Heart right ventricle (tissue), 16 donors: ENCODE data around the gene RHOT2. TPM values are rescaled to one million over a fixed set of nuclear protein-coding genes. Genes with fewer than 3 reads are reported as not detected.

Experiments
- ATAC-seq, 8 donors: fragments of 200-7000 bp; cut with Tn5 transposase; one replicate each; pipeline ENCODE4 v1.9.1; 2020; ENCODE audit warnings: mild to moderate bottlenecking in 8 of 8, moderate library complexity in 8 of 8, moderate number of reproducible peaks in 1 of 8
- DNase-seq, 2 donors: peaks; one replicate each; pipeline ENCODE4 v3.0.0-alpha.2; 2020
- H3K27ac ChIP-seq, 10 donors: fragments of 200-600 bp; sonication (generic) in 2 of 10; one replicate each; pipeline versions ENCODE4 v1.5.0 to v1.8.0; 2020 to 2022; ENCODE audit warnings: mild to moderate bottlenecking in 3 of 10
- H3K27me3 ChIP-seq, 7 donors: fragments of 200-600 bp; one replicate each; pipeline ENCODE4 v1.8.0; 2021 to 2022; ENCODE audit warnings: mild to moderate bottlenecking in 2 of 7
- H3K36me3 ChIP-seq, 9 donors: fragments of 200-600 bp; sonication (generic) in 1 of 9; one replicate each; pipeline versions ENCODE4 v1.5.0 to v1.8.0; 2020 to 2022; ENCODE audit warnings: mild to moderate bottlenecking in 2 of 9
- H3K4me1 ChIP-seq, 9 donors: fragments of 200-600 bp; sonication (generic) in 1 of 9; one replicate each; pipeline versions ENCODE4 v1.5.0 to v1.8.0; 2020 to 2022; ENCODE audit warnings: mild to moderate bottlenecking in 4 of 9
- H3K4me3 ChIP-seq, 10 donors: fragments of 200-600 bp; sonication (generic) in 2 of 10; one replicate each; pipeline versions ENCODE4 v1.5.0 to v1.8.0; 2020 to 2022; ENCODE audit warnings: mild to moderate bottlenecking in 7 of 10, moderate library complexity in 2 of 10
- H3K9me3 ChIP-seq, 11 donors: fragments of 200-600 bp in 10 of 11; sonication (generic) in 2 of 11; one replicate each; pipeline versions ENCODE4 v1.5.0 to v1.8.0; 2013 to 2022; ENCODE audit warnings: mild to moderate bottlenecking in 2 of 11, control low read depth in 1 of 11, moderate library complexity in 1 of 11
- CTCF ChIP-seq, 9 donors: fragments of 200-600 bp; sonication (generic) in 2 of 9; IDR thresholded peaks; one replicate each; pipeline versions ENCODE4 v1.5.0 to v1.8.0; 2021 to 2022; ENCODE audit warnings: antibody characterized with exemption in 9 of 9, mild to moderate bottlenecking in 5 of 9, moderate library complexity in 1 of 9
- whole genome bisulfite sequencing, 2 donors: extraction: QIAGEN DNeasy Blood & Tissue Kit; methylation state at CpG; one replicate each; pipeline ENCODE4 v1.1.7; 2013; ENCODE audit warnings: inconsistent platforms in 1 of 2; 5-methylcytosine and 5-hydroxymethylcytosine counted together
- intact Hi-C, 10 donors: fragments of 100-400 bp; cut with DNase I; formaldehyde crosslinking; loops; one replicate each; pipeline versions ENCODE4 v1.11.1 to v1.14.2; 2022
- polyA plus RNA-seq, 2 donors: library from polyadenylated mRNA; stranded (reverse); fragments of 200-250 nt; gene quantifications; one replicate each; pipeline ENCODE4 v1.2.3, GENCODE V29; 2013
- total RNA-seq, 10 donors: library from RNA; stranded (reverse); fragmentation: NEBNext Ultra II Directional in 3 of 10; extraction: Animal tissue kit (Norgen Biotek cat#: 25700) in 3 of 10; gene quantifications; one replicate each; pipeline versions ENCODE4 v1.2.1 to v1.2.4, GENCODE V29; 2021 to 2023
- donor health status: Arrhythmogenic right ventricular cardiomyopathy.
- donor health status: ischemic (EF 13 %, LVEDD 7.1; RV severe dilation, severe dysfunction).
- donor health status: healthy with polysubstance abuse.
- donor health status: DM: no; HTN: yes; CAD: no.
- donor health status: DM: no; HTN: no; CAD: no.
- donor health status: ischemic (EF 25% LVEDD 6.9; RV normal size, moderate dysfunction).
- donor health status: ischemic (EF 25% LVEDD 5.7; RV mildly dilated, moderate dysfunction).
- donor health status: healthy.
- donor health status: DM: yes; HTN: yes; CAD: no.
- donor health status: Ischemic cardiomyopathy.
- donor health status: ischemic (EF 35%, LVEDD 5.7; RV mildly dilated, moderate dysfunction).
- donor health status: nonischemic (EF 11% LVEDD 7.7; RV severe dilation, severe dysfunction).
- donor health status: DM: yes; HTN: yes; CAD: no.
- donor health status: PGD.
- donor health status: ischemic (EF 29% LVEDD 5.4; RV normal size, mild dysfunction).
- donor health status: nonischemic (EF 23%, LVEDD 6.1; RV moderate dilation, normal function).

Gene RHOT2
- total and polyA plus RNA-seq, 12 donors = 66.8 to 261 (median 92.6) TPM

DNA sequence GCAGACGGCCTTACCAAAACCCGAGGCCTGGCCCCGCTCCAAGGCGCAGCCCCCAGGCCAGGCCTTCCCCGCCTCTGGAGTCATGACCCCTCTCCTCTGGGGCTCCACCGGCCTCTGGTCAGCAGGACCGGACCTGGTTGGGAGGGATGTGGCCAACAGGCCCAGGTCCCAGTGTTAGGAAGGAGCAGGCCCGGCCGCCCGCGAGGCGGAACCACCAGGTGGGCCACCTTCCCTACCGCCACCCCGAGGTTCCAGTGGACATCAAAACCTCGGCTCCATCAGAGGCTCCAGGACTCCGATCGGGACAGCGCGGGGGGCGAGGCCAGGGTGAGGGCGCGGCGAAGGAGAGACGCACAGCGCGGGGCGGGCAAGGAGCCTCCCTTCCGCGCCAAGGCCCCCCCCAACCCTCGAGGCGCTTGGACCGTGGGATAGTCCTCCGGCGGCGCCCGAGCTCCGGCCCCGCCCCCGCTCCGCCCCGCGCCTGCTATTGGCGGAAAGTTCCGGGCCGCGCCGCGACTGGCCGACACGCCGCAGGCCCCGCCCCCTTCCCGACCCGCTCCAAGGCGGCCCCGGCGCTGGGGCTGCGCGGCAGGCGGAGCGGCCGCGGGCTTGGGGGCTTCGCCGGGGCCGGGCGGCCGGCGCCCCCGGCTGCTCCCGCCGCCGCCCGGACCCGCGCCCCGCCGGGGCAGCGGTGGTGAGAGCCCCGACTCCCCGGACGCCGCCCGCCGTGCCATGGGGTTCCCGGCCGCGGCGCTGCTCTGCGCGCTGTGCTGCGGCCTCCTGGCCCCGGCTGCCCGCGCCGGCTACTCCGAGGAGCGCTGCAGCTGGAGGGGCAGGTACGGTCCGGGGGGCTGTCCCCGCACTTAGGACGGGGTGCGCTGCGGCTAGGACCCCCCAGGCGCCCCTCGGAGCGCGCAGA, 46.9 kb downstream of the RHOT2 start, which contains the start of gene METRN:
METRN (plus strand) TSS at position 561 of the 919 bp plus-strand sequence; CDS start at position 733, 172 bp downstream.
- intact Hi-C loops = loop anchor here in 9 of 10 donors (2.0 to 10.0 kb wide), 7 partner anchors 67 to 382 kb away; partner anchors contain the start of genes CHTF18 (in 4 of the 9), RPUSD1 (in 4 of the 9) and C1QTNF8 (in 1 of the 9)
- 5 to 8% methylated on average over 65 to 103 of the region's 108 CpGs for WGBS, 2 donors
- H3K4me1 ChIP-seq = peaks cover 18 to 49% (median 34%) of the 10 kb centered on the region in 9 donors

DNA sequence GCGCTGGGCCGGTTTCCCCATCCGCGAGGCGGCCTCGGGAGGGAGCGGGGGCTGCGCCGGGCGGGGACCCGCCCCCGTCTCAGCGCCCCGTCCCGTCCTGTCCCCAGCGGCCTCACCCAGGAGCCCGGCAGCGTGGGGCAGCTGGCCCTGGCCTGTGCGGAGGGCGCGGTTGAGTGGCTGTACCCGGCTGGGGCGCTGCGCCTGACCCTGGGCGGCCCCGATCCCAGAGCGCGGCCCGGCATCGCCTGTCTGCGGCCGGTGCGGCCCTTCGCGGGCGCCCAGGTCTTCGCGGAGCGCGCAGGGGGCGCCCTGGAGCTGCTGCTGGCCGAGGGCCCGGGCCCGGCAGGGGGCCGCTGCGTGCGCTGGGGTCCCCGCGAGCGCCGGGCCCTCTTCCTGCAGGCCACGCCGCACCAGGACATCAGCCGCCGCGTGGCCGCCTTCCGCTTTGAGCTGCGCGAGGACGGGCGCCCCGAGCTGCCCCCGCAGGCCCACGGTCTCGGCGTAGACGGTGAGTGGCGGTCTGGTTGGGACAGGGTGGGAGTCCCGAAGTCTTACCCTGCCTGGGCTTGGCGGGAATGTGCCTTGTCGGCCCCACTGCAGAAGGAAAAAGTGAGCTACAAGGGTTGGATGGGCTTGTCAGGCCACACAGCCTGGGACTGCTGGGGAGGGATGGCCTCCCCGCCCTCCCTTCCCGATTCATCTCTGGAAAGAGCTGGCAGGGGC, 47.7 kb downstream of the RHOT2 start:
- Histone ChIP-seq H3K27me3 (peaks cover 0 to 38% (median 10%) of the 10 kb centered on the region in 7 donors), H3K4me1 (peaks cover 19 to 51% (median 39%) of the 10 kb centered on the region in 9 donors), H3K36me3 (no peaks in the 10 kb centered on the region), H3K4me3 (peak overlapping the region; percentile 64 to 94 (median 73)), H3K27ac (peak overlapping the region in 7 of 10 donors; percentile 21 to 58 (median 51)), H3K9me3 (no peaks in the 10 kb centered on the region)
- peak in 3 of 9 donors; percentile 15 to 37 (median 30) for TF ChIP-seq CTCF (IDR thresholded peaks at IDR 0.05)
- ATAC-seq (peak in 1 of 8 donors; percentile 3), DNase-seq (no peak)
- WGBS, 2 donors = 2% methylated on average over 45 to 74 of the region's 74 CpGs
- intact Hi-C loops = loop anchor here in 3 of 10 donors (2.0 to 10.0 kb wide), 2 partner anchors 73 to 339 kb away; partner anchors contain the start of genes CHTF18 (in 1 of the 3) and RPUSD1 (in 1 of the 3)

More for the DNA sequence above, 46.9 kb downstream of the RHOT2 start, which contains the start of gene METRN:
- ATAC-seq (peak; percentile 78 to 94 (median 89)), DNase-seq (peak; percentile 92 to 95)
- Histone ChIP-seq H3K36me3 (no peaks in the 10 kb centered on the region), H3K4me3 (peak within 1 kb of the TSS; percentile 64 to 94 (median 73)), H3K9me3 (no peaks in the 10 kb centered on the region), H3K27ac (peak within 1 kb of the TSS in 8 of 10 donors; percentile 21 to 58 (median 50)), H3K27me3 (peaks cover 0 to 46% (median 19%) of the 10 kb centered on the region in 7 donors)
- TF ChIP-seq CTCF (IDR thresholded peaks at IDR 0.05) = no peak

DNA sequence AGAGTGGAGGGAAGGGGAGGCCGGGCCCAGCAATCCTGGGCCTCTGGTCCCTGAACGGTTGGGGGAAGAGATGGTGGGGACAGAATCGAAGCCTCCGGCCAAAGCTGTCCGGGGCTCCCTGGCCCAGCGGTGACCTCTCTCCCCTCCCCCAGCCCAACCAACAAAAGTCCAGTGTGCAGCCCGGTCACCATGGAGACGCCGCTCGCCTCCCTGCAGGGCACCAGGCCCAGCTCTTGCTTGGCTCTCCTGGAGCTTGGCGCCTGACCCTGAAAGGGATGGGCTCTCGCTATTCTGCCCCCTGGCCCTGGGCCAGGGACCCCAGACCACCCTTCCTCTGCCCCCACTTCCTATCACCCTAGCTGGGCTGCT, 48.3 kb downstream of the RHOT2 start:
- H3K9me3 ChIP-seq = no peaks in the 10 kb centered on the region
- peaks cover 19 to 52% (median 40%) of the 10 kb centered on the region in 9 donors for H3K4me1 ChIP-seq
- peak overlapping the region in 9 of 10 donors; percentile 66 to 94 (median 74) for H3K4me3 ChIP-seq
- no peak overlapping the region for H3K27ac ChIP-seq
- intact Hi-C loops = loop anchor here in 2 of 10 donors (10.0 kb wide), 1 partner anchor 339 kb away; no protein-coding TSS in a partner anchor
- DNase-seq = no peak
- peaks cover 0 to 32% (median 5%) of the 10 kb centered on the region in 7 donors for H3K27me3 ChIP-seq
- 22 to 26% methylated on average over 12 of the region's 12 CpGs for WGBS, 2 donors
- H3K36me3 ChIP-seq = no peaks in the 10 kb centered on the region
- no peak for TF ChIP-seq CTCF (IDR thresholded peaks at IDR 0.05)
- no peak for ATAC-seq
